Activated B cell treated with CpG ODN at 0.5 μM for 24 hours (primary cell): ENCODE measurements around the gene TRAF2. TPM values are rescaled to one million over a fixed set of nuclear protein-coding genes. Genes with fewer than 3 reads are reported as not detected.

Experiments
- ATAC-seq: fragments of 200-7000 bp; cut with Tn5 transposase; one replicate; pipeline ENCODE4 v1.10.0; 2021; ENCODE audit warnings: low read depth, mild to moderate bottlenecking, moderate library complexity
- CTCF ChIA-PET: fragments of 350-600 bp; sonication (Branson Sonifier 250); formaldehyde crosslinking; loops from one replicate; lab custom pipeline; 2021; ENCODE audit warnings: antibody characterized with exemption; lab: Charles Lee
- POLR2A ChIA-PET: fragments of 350-600 bp; sonication (Branson Sonifier 250); formaldehyde crosslinking; loops from one replicate; lab custom pipeline; 2021; ENCODE audit warnings: antibody characterized with exemption; lab: Charles Lee
- DNase-seq: peaks from one replicate; pipeline ENCODE4 v3.0.0; 2022
- H3K27ac Mint-ChIP-seq: one replicate; pipeline ENCODE4 v1.8.0; 2020; ENCODE audit warnings: mixed read lengths
- H3K27me3 Mint-ChIP-seq: one replicate; pipeline ENCODE4 v1.8.0; 2021; ENCODE audit warnings: mixed read lengths
- H3K36me3 Mint-ChIP-seq: one replicate; pipeline ENCODE4 v1.8.0; 2021; ENCODE audit warnings: low read depth, mixed read lengths
- H3K4me1 Mint-ChIP-seq: one replicate; pipeline ENCODE4 v1.8.0; 2021; ENCODE audit warnings: mixed read lengths
- H3K4me3 Mint-ChIP-seq: one replicate; pipeline ENCODE4 v1.8.0; 2020; ENCODE audit warnings: mild to moderate bottlenecking, mixed read lengths
- H3K9me3 Mint-ChIP-seq: one replicate; pipeline ENCODE4 v1.8.0; 2020; ENCODE audit warnings: mixed read lengths
- CTCF ChIP-seq: fragments of 200-600 bp; IDR thresholded peaks from one replicate; pipeline ENCODE4 v1.8.0; 2022; ENCODE audit warnings: antibody characterized with exemption, mild to moderate bottlenecking
- intact Hi-C: fragments of 100-400 bp; cut with micrococcal nuclease; formaldehyde crosslinking; loops from one replicate; pipeline ENCODE4 v1.15.1; 2024
- total RNA-seq: library from RNA; stranded (reverse); gene quantifications from 2 replicates; pipeline ENCODE4 v1.2.3, GENCODE V29; 2022

TRAF2 gene
- total RNA-seq, 1 donor from 2014 or later: 58.2 TPM

- ChIA-PET POLR2A (no interaction called here), CTCF (interaction anchor here (1.4 kb wide), 1 partner anchor 21 kb away, joined by 3 read pairs; no protein-coding TSS in a partner anchor)
- DNase-seq (no peak), ATAC-seq (no peak)
- H3K4me3 Mint-ChIP-seq: no peak overlapping the region
- H3K27ac Mint-ChIP-seq: no peak overlapping the region
- H3K36me3 Mint-ChIP-seq: no peaks in the 10 kb centered on the region
- intact Hi-C loops: no loop called here
- peaks cover 12% of the 10 kb centered on the region for H3K27me3 Mint-ChIP-seq
- TF ChIP-seq CTCF: no peak
- H3K9me3 Mint-ChIP-seq: no peaks in the 10 kb centered on the region
- H3K4me1 Mint-ChIP-seq: no peaks in the 10 kb centered on the region
These were observed 86.0 kb downstream of the TRAF2 start for GRCh38 chr9:136972335-136972734.

GRCh38 chr9:136972743-136973142, 86.4 kb downstream of the TRAF2 start:
- ChIA-PET CTCF (no interaction called here), POLR2A (no interaction called here)
- ATAC-seq (no peak), DNase-seq (no peak)
- H3K4me3 Mint-ChIP-seq: no peak overlapping the region
- TF ChIP-seq CTCF: no peak
- no peaks in the 10 kb centered on the region for H3K4me1 Mint-ChIP-seq
- intact Hi-C loops: no loop called here
- H3K27ac Mint-ChIP-seq: no peak overlapping the region
- no peaks in the 10 kb centered on the region for H3K9me3 Mint-ChIP-seq
- peaks cover 14% of the 10 kb centered on the region for H3K27me3 Mint-ChIP-seq
- no peaks in the 10 kb centered on the region for H3K36me3 Mint-ChIP-seq

GRCh38 chr9:136973618-136974617, 87.6 kb downstream of the TRAF2 start:
- no peak overlapping the region for H3K4me3 Mint-ChIP-seq

GRCh38 chr9:136974817-136975535, 88.7 kb downstream of the TRAF2 start:
- ATAC-seq (no peak), DNase-seq (no peak)
- Mint-ChIP-seq H3K9me3 (no peaks in the 10 kb centered on the region), H3K27ac (no peak overlapping the region), H3K4me1 (no peaks in the 10 kb centered on the region), H3K36me3 (no peaks in the 10 kb centered on the region), H3K27me3 (peaks cover 14% of the 10 kb centered on the region), H3K4me3 (no peak overlapping the region)
- intact Hi-C loops: no loop called here
- ChIA-PET POLR2A (no interaction called here), CTCF (interaction anchor here (1.7 kb wide), 1 partner anchor 61 kb away, joined by 3 read pairs; no protein-coding TSS in a partner anchor)
- TF ChIP-seq CTCF: no peak

More at GRCh38 chr9:136973618-136974617, 87.6 kb downstream of the TRAF2 start:
- Mint-ChIP-seq H3K27me3 (peaks cover 14% of the 10 kb centered on the region), H3K4me1 (no peaks in the 10 kb centered on the region), H3K9me3 (no peaks in the 10 kb centered on the region), H3K36me3 (no peaks in the 10 kb centered on the region), H3K27ac (no peak overlapping the region)
- DNase-seq (no peak), ATAC-seq (no peak)
- intact Hi-C loops: no loop called here
- TF ChIP-seq CTCF: no peak
- POLR2A ChIA-PET: no interaction called here
- CTCF ChIA-PET: interaction anchor here (1.7 kb wide), 1 partner anchor 62 kb away, joined by 3 read pairs; no protein-coding TSS in a partner anchor

- ATAC-seq (no peak), DNase-seq (no peak)
- Mint-ChIP-seq H3K9me3 (no peaks in the 10 kb centered on the region), H3K27me3 (peaks cover 15% of the 10 kb centered on the region), H3K27ac (no peak overlapping the region), H3K36me3 (no peaks in the 10 kb centered on the region), H3K4me3 (no peak overlapping the region), H3K4me1 (no peaks in the 10 kb centered on the region)
- ChIA-PET CTCF (interaction anchor here (1.7 kb wide), 1 partner anchor 60 kb away, joined by 3 read pairs; no protein-coding TSS in a partner anchor), POLR2A (no interaction called here)
- TF ChIP-seq CTCF: no peak
- intact Hi-C loops: no loop called here
These were observed 89.3 kb downstream of the TRAF2 start for GRCh38 chr9:136975644-136976043.
